Fibroblast of lung (primary cell): ENCODE data around the gene DAPK1.

Experiments
- CTCF ChIP-seq, 2 donors: IDR thresholded peaks in 1 of 2; conservative IDR thresholded peaks in 1 of 2; 1 replicate in 1 of 2; 2 replicates in 1 of 2; pipeline ENCODE4 v1.5.1; 2011 to 2012; ENCODE audit warnings: low read length in 2 of 2, control low read depth in 1 of 2, inconsistent platforms in 1 of 2, low read depth in 1 of 2, mild to moderate bottlenecking in 1 of 2
- EZH2 ChIP-seq: IDR thresholded peaks from 2 replicates; pipeline ENCODE4 v1.5.1; 2012; ENCODE audit warnings: low read length, control low read depth, mild to moderate bottlenecking; ENCODE audit errors: missing control alignments

- TF ChIP-seq EZH2 (no peak), CTCF (conservative IDR thresholded peaks at IDR 0.05 in 1 of 2, IDR thresholded peaks at IDR 0.05 in 1 of 2; ENCODE audit: low read depth in 1 of 2, low read length in 2 of 2) (no peak)
These were observed 215.2 kb downstream of the DAPK1 start for GRCh38 chr9:87712801-87713277.
